GM18907 (cell line): ENCODE results near the gene PTPRD.

ENCODE experiments used
- ATAC-seq: cut with Tn5 transposase; IDR thresholded peaks from one replicate; pipeline ENCODE4 v1.9.1; 2021; ENCODE audit warnings: mild to moderate bottlenecking, moderate library complexity; ENCODE audit not compliant: unreplicated experiment

Gene PTPRD

GRCh38 chr9:8677741-8678140, 1935.1 kb downstream of the PTPRD start:
- ATAC-seq = no peak

- no peak for ATAC-seq
These were observed 1938.3 kb downstream of the PTPRD start for GRCh38 chr9:8674536-8674935.

- no peak for ATAC-seq
These were observed 1939.0 kb downstream of the PTPRD start for GRCh38 chr9:8673830-8674229.

- no peak for ATAC-seq
These were observed 1942.1 kb downstream of the PTPRD start for GRCh38 chr9:8670751-8671150.

GRCh38 chr9:8668751-8669150, 1944.1 kb downstream of the PTPRD start:
- ATAC-seq = no peak

GRCh38 chr9:8668231-8668630, 1944.6 kb downstream of the PTPRD start:
- ATAC-seq = no peak

- no peak for ATAC-seq
These were observed 1946.7 kb downstream of the PTPRD start for GRCh38 chr9:8666060-8666459.

- ATAC-seq = no peak
These were observed 1952.4 kb downstream of the PTPRD start for GRCh38 chr9:8660383-8660782.

- ATAC-seq = no peak
These were observed 1953.7 kb downstream of the PTPRD start for GRCh38 chr9:8659108-8659507.

- ATAC-seq = no peak
These were observed 1957.7 kb downstream of the PTPRD start for GRCh38 chr9:8655071-8655470.

- no peak for ATAC-seq
These were observed 1958.9 kb downstream of the PTPRD start for GRCh38 chr9:8653855-8654254.

- ATAC-seq = no peak
These were observed 1959.7 kb downstream of the PTPRD start for GRCh38 chr9:8653111-8653510.

GRCh38 chr9:8652255-8652654, 1960.5 kb downstream of the PTPRD start:
- ATAC-seq = no peak

GRCh38 chr9:8651846-8652215, 1961.0 kb downstream of the PTPRD start:
- no peak for ATAC-seq

GRCh38 chr9:8651070-8651845, 1961.5 kb downstream of the PTPRD start:
- no peak for ATAC-seq

GRCh38 chr9:8649807-8650206, 1963.0 kb downstream of the PTPRD start:
- ATAC-seq = no peak

GRCh38 chr9:8649160-8649559, 1963.6 kb downstream of the PTPRD start:
- ATAC-seq = no peak

- no peak for ATAC-seq
These were observed 1964.4 kb downstream of the PTPRD start for GRCh38 chr9:8648271-8648845.

GRCh38 chr9:8647824-8648223, 1965.0 kb downstream of the PTPRD start:
- no peak for ATAC-seq

- ATAC-seq = no peak
These were observed 1968.2 kb downstream of the PTPRD start for GRCh38 chr9:8644571-8644970.

GRCh38 chr9:8643896-8644295, 1968.9 kb downstream of the PTPRD start:
- ATAC-seq = no peak

- ATAC-seq = no peak
These were observed 1969.3 kb downstream of the PTPRD start for GRCh38 chr9:8643464-8643863.

GRCh38 chr9:8640761-8641160, 1972.0 kb downstream of the PTPRD start:
- no peak for ATAC-seq
